Thyroid gland (tissue), 4 donors: ENCODE measurements around the gene CAMTA1.

Experiments used
- CTCF ChIP-seq, 6 experiments: fragments of 200-600 bp in 3 of 6; fragments of 450-650 bp in 3 of 6; sonication (generic) in 3 of 6; IDR thresholded peaks; one replicate each; pipeline ENCODE4 v1.5.1; 2016 to 2019; ENCODE audit warnings: antibody characterized with exemption in 6 of 6, mild to moderate bottlenecking in 2 of 6, inconsistent platforms in 1 of 6, moderate library complexity in 1 of 6
- POLR2A ChIP-seq, 2 donors: fragments of 450-650 bp; IDR thresholded peaks; one replicate each; pipeline ENCODE4 v1.6.1; 2017; ENCODE audit warnings: antibody characterized with exemption in 2 of 2, mild to moderate bottlenecking in 2 of 2, moderate library complexity in 1 of 2

GRCh38 chr1:7771823-7772299 is 986.6 kb downstream of the CAMTA1 start:
- TF ChIP-seq POLR2A (IDR thresholded peaks at IDR 0.05) (no peak), CTCF (IDR thresholded peaks at IDR 0.05) (no peak)
